ENCODE results near the gene LIMCH1.
"Not testable (repeated sequence)": the region's sequence is repeated elsewhere in the genome, so short reads cannot be mapped to it uniquely, and the experiment has no call there.

LIMCH1 gene

GRCh38 chr4:41538017-41538733, at the start of gene LIMCH1:
Gene LIMCH1 (plus strand): TSS chr4:41538157. CDS start chr4:41605996, 67,839 bp downstream.
- no peak for DNase-seq (ENCODE audit: low read depth in 2 of 2)

GRCh38 chr4:41491081-41491576, 46.8 kb upstream of the LIMCH1 start:
- not testable (repeated sequence) for DNase-seq (ENCODE audit: low read depth in 2 of 2)

GRCh38 chr4:41496977-41497376, 41.0 kb upstream of the LIMCH1 start:
- no peak for DNase-seq (ENCODE audit: low read depth in 2 of 2)

- DNase-seq (ENCODE audit: low read depth in 2 of 2), result no peak
Measured at GRCh38 chr4:41498177-41498576, 39.8 kb upstream of the LIMCH1 start.

- DNase-seq (ENCODE audit: low read depth in 2 of 2), result no peak
Measured at GRCh38 chr4:41504167-41504818, 33.7 kb upstream of the LIMCH1 start.

GRCh38 chr4:41505161-41505661, 32.7 kb upstream of the LIMCH1 start:
- DNase-seq (ENCODE audit: low read depth in 2 of 2), result no peak

GRCh38 chr4:41506130-41506529, 31.8 kb upstream of the LIMCH1 start:
- DNase-seq (ENCODE audit: low read depth in 2 of 2), result no peak

GRCh38 chr4:41507291-41507947, 30.5 kb upstream of the LIMCH1 start:
- no peak for DNase-seq (ENCODE audit: low read depth in 2 of 2)

GRCh38 chr4:41509451-41509866, 28.5 kb upstream of the LIMCH1 start:
- DNase-seq (ENCODE audit: low read depth in 2 of 2), result no peak

GRCh38 chr4:41510179-41510578, 27.8 kb upstream of the LIMCH1 start:
- no peak for DNase-seq (ENCODE audit: low read depth in 2 of 2)

GRCh38 chr4:41512136-41512535, 25.8 kb upstream of the LIMCH1 start:
- no peak for DNase-seq (ENCODE audit: low read depth in 2 of 2)

- DNase-seq (ENCODE audit: low read depth in 2 of 2), result no peak
Measured at GRCh38 chr4:41512596-41512995, 25.4 kb upstream of the LIMCH1 start.

- DNase-seq (ENCODE audit: low read depth in 2 of 2), result no peak
Measured at GRCh38 chr4:41514169-41514568, 23.8 kb upstream of the LIMCH1 start.

- no peak for DNase-seq (ENCODE audit: low read depth in 2 of 2)
Measured at GRCh38 chr4:41514766-41515481, 23.0 kb upstream of the LIMCH1 start.

- no peak for DNase-seq (ENCODE audit: low read depth in 2 of 2)
Measured at GRCh38 chr4:41517121-41517520, 20.8 kb upstream of the LIMCH1 start.

- no peak for DNase-seq (ENCODE audit: low read depth in 2 of 2)
Measured at GRCh38 chr4:41517747-41518146, 20.2 kb upstream of the LIMCH1 start.

GRCh38 chr4:41524425-41524824, 13.5 kb upstream of the LIMCH1 start:
- DNase-seq (ENCODE audit: low read depth in 2 of 2), result no peak

GRCh38 chr4:41525129-41525528, 12.8 kb upstream of the LIMCH1 start:
- no peak for DNase-seq (ENCODE audit: low read depth in 2 of 2)

- DNase-seq (ENCODE audit: low read depth in 2 of 2), result no peak
Measured at GRCh38 chr4:41526628-41527027, 11.3 kb upstream of the LIMCH1 start.

- DNase-seq (ENCODE audit: low read depth in 2 of 2), result no peak
Measured at GRCh38 chr4:41528512-41529205, 9.3 kb upstream of the LIMCH1 start.

GRCh38 chr4:41530741-41531140, 7.2 kb upstream of the LIMCH1 start:
- no peak for DNase-seq (ENCODE audit: low read depth in 2 of 2)
